ENCODE data around the gene TMEM263. TPM values are rescaled to one million over a fixed set of nuclear protein-coding genes. Genes with fewer than 3 reads are reported as not detected.

The TMEM263 gene
- total RNA-seq, 6 experiments from 2014 or later: 23.9 to 40.9 (median 38.1) TPM

GRCh38 chr12:106964526-106964925 lies 8.8 kb downstream of the TMEM263 start:
- intact Hi-C loops (cut with DNase I): no loop called here
- ATAC-seq (no peak), DNase-seq (no peak)
- Histone ChIP-seq H3K4me3 (no peak overlapping the region), H3K4me1 (peaks cover 0 to 6% (median 0%) of the 10 kb centered on the region in 4 donors), H3K27ac (no peak overlapping the region), H3K9me3 (no peaks in the 10 kb centered on the region), H3K27me3 (no peaks in the 10 kb centered on the region), H3K36me3 (peaks cover 0 to 14% (median 6%) of the 10 kb centered on the region in 4 donors)
- 94% methylated on average over 2 of the region's 2 CpGs for WGBS (ENCODE audit: insufficient coverage, low coverage, low lambda C conversion rate, missing lambda C conversion rate)
- no peak for TF ChIP-seq CTCF (IDR thresholded peaks at IDR 0.05)
- TF ChIP-seq POLR2A (IDR thresholded peaks at IDR 0.05): no peak

GRCh38 chr12:106971065-106971464 lies 15.4 kb downstream of the TMEM263 start:
- DNase-seq (no peak), ATAC-seq (no peak)
- Histone ChIP-seq H3K27me3 (no peaks in the 10 kb centered on the region), H3K4me3 (no peak overlapping the region), H3K36me3 (peaks cover 0 to 14% (median 11%) of the 10 kb centered on the region in 4 donors), H3K9me3 (no peaks in the 10 kb centered on the region), H3K27ac (no peak overlapping the region), H3K4me1 (peaks cover 0 to 43% (median 16%) of the 10 kb centered on the region in 4 donors)
- WGBS (ENCODE audit: insufficient coverage, low coverage, low lambda C conversion rate, missing lambda C conversion rate): 94% methylated on average over 2 of the region's 2 CpGs
- intact Hi-C loops (cut with DNase I): no loop called here
- TF ChIP-seq POLR2A (IDR thresholded peaks at IDR 0.05) (no peak), CTCF (IDR thresholded peaks at IDR 0.05) (no peak)

- Histone ChIP-seq H3K36me3 (peaks cover 0 to 7% (median 1%) of the 10 kb centered on the region in 4 donors), H3K4me3 (no peak overlapping the region), H3K27me3 (no peaks in the 10 kb centered on the region), H3K9me3 (no peaks in the 10 kb centered on the region), H3K4me1 (peaks cover 0 to 65% (median 27%) of the 10 kb centered on the region in 4 donors), H3K27ac (peak overlapping the region in 1 of 3 donors; percentile 74)
- intact Hi-C loops (cut with DNase I): no loop called here
- TF ChIP-seq CTCF (IDR thresholded peaks at IDR 0.05) (no peak), POLR2A (IDR thresholded peaks at IDR 0.05) (no peak)
- DNase-seq (no peak), ATAC-seq (no peak)
These were observed 17.8 kb downstream of the TMEM263 start for GRCh38 chr12:106973545-106973944.

GRCh38 chr12:106974511-106974910 lies 18.8 kb downstream of the TMEM263 start:
- no peaks in the 10 kb centered on the region for H3K27me3 ChIP-seq
- intact Hi-C loops (cut with DNase I): no loop called here
- TF ChIP-seq POLR2A (IDR thresholded peaks at IDR 0.05) (peak; percentile 31), CTCF (IDR thresholded peaks at IDR 0.05) (no peak)
- H3K27ac ChIP-seq: peak overlapping the region; percentile 8 to 74 (median 19)
- H3K36me3 ChIP-seq: peaks cover 0 to 7% (median 1%) of the 10 kb centered on the region in 4 donors
- ATAC-seq (peak; percentile 69 to 81 (median 74)), DNase-seq (peak in 1 of 3 donors; percentile 54)
- H3K4me3 ChIP-seq: no peak overlapping the region
- no peaks in the 10 kb centered on the region for H3K9me3 ChIP-seq
- 38% methylated on average over 3 of the region's 3 CpGs for WGBS (ENCODE audit: insufficient coverage, low coverage, low lambda C conversion rate, missing lambda C conversion rate)
- peaks cover 0 to 75% (median 29%) of the 10 kb centered on the region in 4 donors for H3K4me1 ChIP-seq

- Histone ChIP-seq H3K9me3 (no peaks in the 10 kb centered on the region), H3K36me3 (peaks cover 0 to 7% (median 1%) of the 10 kb centered on the region in 4 donors), H3K4me1 (peaks cover 0 to 78% (median 29%) of the 10 kb centered on the region in 4 donors), H3K27ac (peak overlapping the region in 2 of 3 donors; percentile 51 to 74), H3K4me3 (no peak overlapping the region), H3K27me3 (no peaks in the 10 kb centered on the region)
- ATAC-seq: no peak
- DNase-seq: no peak
- intact Hi-C loops (cut with DNase I): no loop called here
- WGBS (ENCODE audit: insufficient coverage, low coverage, low lambda C conversion rate, missing lambda C conversion rate): 93% methylated on average over 6 of the region's 8 CpGs
- TF ChIP-seq CTCF (IDR thresholded peaks at IDR 0.05) (no peak), POLR2A (IDR thresholded peaks at IDR 0.05) (no peak)
These were observed 19.4 kb downstream of the TMEM263 start for GRCh38 chr12:106975098-106975497.

Measured in right lobe of liver (tissue), 6 donors.